Smooth muscle cell (in vitro differentiated cells): ENCODE measurements around the gene DDT. TPM values are rescaled to one million over a fixed set of nuclear protein-coding genes. Genes with fewer than 3 reads are reported as not detected.

Experiments used
- DNase-seq: peaks from one replicate; lab custom pipeline; 2025; ENCODE audit not compliant: unreplicated experiment; lab: John Stamatoyannopoulos, UW
- H2AFZ ChIP-seq: fragments of 200-600 bp; sonication (generic); 2 replicates; pipeline ENCODE4 v1.6.0; 2016; ENCODE audit warnings: antibody characterized with exemption, low read depth, mild to moderate bottlenecking
- H3F3A ChIP-seq: fragments of 200-600 bp; sonication (generic); 2 replicates; pipeline ENCODE4 v1.6.0; 2017; ENCODE audit warnings: antibody characterized with exemption, low read depth
- H3K27ac ChIP-seq: fragments of 200-600 bp; sonication (generic); 2 replicates; pipeline ENCODE4 v1.5.1; 2016; ENCODE audit warnings: low read depth, mild to moderate bottlenecking
- H3K27me3 ChIP-seq: fragments of 200-600 bp; sonication (generic); 2 replicates; pipeline ENCODE4 v1.6.1; 2016; ENCODE audit warnings: low read depth, mild to moderate bottlenecking
- H3K36me3 ChIP-seq: fragments of 200-600 bp; sonication (generic); 2 replicates; pipeline ENCODE4 v1.5.1; 2016; ENCODE audit warnings: low read depth
- H3K4me1 ChIP-seq: fragments of 200-600 bp; sonication (generic); 2 replicates; pipeline ENCODE4 v1.5.1; 2016; ENCODE audit warnings: low read depth
- H3K4me2 ChIP-seq: fragments of 200-600 bp; sonication (generic); 2 replicates; pipeline ENCODE4 v1.6.0; 2016; ENCODE audit warnings: mild to moderate bottlenecking
- H3K4me3 ChIP-seq: fragments of 200-600 bp; sonication (generic); 2 replicates; pipeline ENCODE4 v1.5.1; 2016; ENCODE audit warnings: mild to moderate bottlenecking
- H3K79me2 ChIP-seq: fragments of 200-600 bp; sonication (generic); 2 replicates; pipeline ENCODE4 v1.6.0; 2016; ENCODE audit warnings: low read depth, mild to moderate bottlenecking
- H3K9ac ChIP-seq: fragments of 200-600 bp; sonication (generic); 2 replicates; pipeline ENCODE4 v1.6.0; 2016; ENCODE audit warnings: low read depth
- H3K9me3 ChIP-seq: fragments of 200-600 bp; sonication (generic); replicated peaks from 2 replicates; pipeline ENCODE4 v1.5.1; 2016; ENCODE audit warnings: low read depth
- H4K20me1 ChIP-seq: fragments of 200-600 bp; sonication (generic); 2 replicates; pipeline ENCODE4 v1.6.0; 2016; ENCODE audit warnings: low read depth
- WGBS: methylation state at CpG from one replicate; pipeline ENCODE4 v1.1.7; 2016; ENCODE audit warnings: low lambda C conversion rate; 5-methylcytosine and 5-hydroxymethylcytosine counted together
- polyA plus RNA-seq: library from polyadenylated mRNA; unstranded; fragments of >200 nt; fragmentation: Nextera tagmentation; extraction: Ambion mirVana; gene quantifications from 2 replicates; pipeline ENCODE4 v1.2.1, GENCODE V29; 2016
- total RNA-seq: library from RNA; depleted of rRNA; stranded (reverse); fragments of >200 nt; gene quantifications from 2 replicates; pipeline ENCODE4 v1.2.3, GENCODE V29; 2014
- TF ChIP-seq, protein P1 (sequence below): fragments of 200-600 bp; sonication (generic); IDR thresholded peaks from 2 replicates; pipeline ENCODE4 v1.5.1; 2017; ENCODE audit warnings: borderline replicate concordance, mild to moderate bottlenecking, antibody characterized with exemption; ENCODE audit not compliant: insufficient read depth, poor library complexity, severe bottlenecking

The DDT gene
- total and polyA plus RNA-seq, 2 experiments from 2014 or later, result 57.8 to 119 TPM

DNA sequence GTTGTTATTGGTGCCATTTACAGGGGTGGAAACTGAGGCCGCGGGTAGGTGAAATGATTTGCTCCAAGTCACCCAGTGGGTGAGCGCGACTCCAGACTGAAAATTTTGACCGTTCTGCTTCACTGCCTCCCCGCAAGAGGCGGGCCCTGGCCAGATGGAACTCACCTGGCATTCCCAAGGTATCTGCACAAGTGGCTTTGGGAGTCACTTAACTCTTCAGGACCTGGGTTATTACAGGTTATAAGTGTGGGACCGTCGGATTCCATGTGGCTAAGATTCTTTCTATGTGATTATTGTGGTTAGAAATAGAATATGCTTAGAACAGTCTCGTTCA lies 37.5 kb upstream of the DDT start:
- WGBS, result 5% methylated on average over 10 of the region's 10 CpGs
- Histone ChIP-seq H3K27ac (peak overlapping the region; percentile 70), H3K4me3 (peak overlapping the region; percentile 90), H3K79me2 (peaks cover 50% of the 10 kb centered on the region), H3K27me3 (no peaks in the 10 kb centered on the region), H3K36me3 (no peaks in the 10 kb centered on the region), H2AFZ (peak overlapping the region; percentile 99), H3F3A (peaks cover 8% of the 10 kb centered on the region), H3K4me1 (peaks cover 12% of the 10 kb centered on the region), H3K9me3 (no peaks in the 10 kb centered on the region), H3K9ac (peak overlapping the region; percentile 82), H3K4me2 (peak overlapping the region; percentile 93), H4K20me1 (peaks cover 28% of the 10 kb centered on the region)
- TF ChIP-seq, protein P1, sequence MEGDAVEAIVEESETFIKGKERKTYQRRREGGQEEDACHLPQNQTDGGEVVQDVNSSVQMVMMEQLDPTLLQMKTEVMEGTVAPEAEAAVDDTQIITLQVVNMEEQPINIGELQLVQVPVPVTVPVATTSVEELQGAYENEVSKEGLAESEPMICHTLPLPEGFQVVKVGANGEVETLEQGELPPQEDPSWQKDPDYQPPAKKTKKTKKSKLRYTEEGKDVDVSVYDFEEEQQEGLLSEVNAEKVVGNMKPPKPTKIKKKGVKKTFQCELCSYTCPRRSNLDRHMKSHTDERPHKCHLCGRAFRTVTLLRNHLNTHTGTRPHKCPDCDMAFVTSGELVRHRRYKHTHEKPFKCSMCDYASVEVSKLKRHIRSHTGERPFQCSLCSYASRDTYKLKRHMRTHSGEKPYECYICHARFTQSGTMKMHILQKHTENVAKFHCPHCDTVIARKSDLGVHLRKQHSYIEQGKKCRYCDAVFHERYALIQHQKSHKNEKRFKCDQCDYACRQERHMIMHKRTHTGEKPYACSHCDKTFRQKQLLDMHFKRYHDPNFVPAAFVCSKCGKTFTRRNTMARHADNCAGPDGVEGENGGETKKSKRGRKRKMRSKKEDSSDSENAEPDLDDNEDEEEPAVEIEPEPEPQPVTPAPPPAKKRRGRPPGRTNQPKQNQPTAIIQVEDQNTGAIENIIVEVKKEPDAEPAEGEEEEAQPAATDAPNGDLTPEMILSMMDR, result no peak
- no peak for DNase-seq

DNA sequence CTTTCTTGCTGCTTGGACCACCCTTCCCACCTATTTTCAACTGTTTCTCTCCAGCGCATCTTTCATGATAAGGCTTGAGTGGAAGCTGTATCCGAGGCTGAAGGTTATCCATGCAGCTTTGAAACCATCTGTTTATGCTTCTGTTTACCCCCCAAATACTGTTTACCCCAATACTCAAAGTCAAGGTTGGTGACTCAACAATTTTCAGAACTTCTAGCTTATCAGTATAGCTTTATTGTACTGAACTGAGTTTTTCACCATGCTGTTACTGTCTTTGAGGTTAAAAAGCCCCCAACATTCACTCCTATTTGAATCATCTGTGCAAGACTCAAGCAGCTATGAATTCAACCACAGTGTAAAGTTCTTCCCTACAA lies 35.8 kb upstream of the DDT start:
- peaks cover 12% of the 10 kb centered on the region for H3K4me1 ChIP-seq
- H3K4me3 ChIP-seq, result no peak overlapping the region
- no peaks in the 10 kb centered on the region for H3K27me3 ChIP-seq
- no peaks in the 10 kb centered on the region for H3K9me3 ChIP-seq
- 96% methylated on average over 2 of the region's 2 CpGs for WGBS
- peaks cover 36% of the 10 kb centered on the region for H3K79me2 ChIP-seq
- no peak overlapping the region for H3K4me2 ChIP-seq
- H2AFZ ChIP-seq, result no peak overlapping the region
- H3K36me3 ChIP-seq, result no peaks in the 10 kb centered on the region
- no peak for DNase-seq
- TF ChIP-seq, protein P1, result no peak
- H3K27ac ChIP-seq, result no peak overlapping the region
- H3F3A ChIP-seq, result peaks cover 8% of the 10 kb centered on the region
- H3K9ac ChIP-seq, result no peak overlapping the region
- peaks cover 15% of the 10 kb centered on the region for H4K20me1 ChIP-seq

DNA sequence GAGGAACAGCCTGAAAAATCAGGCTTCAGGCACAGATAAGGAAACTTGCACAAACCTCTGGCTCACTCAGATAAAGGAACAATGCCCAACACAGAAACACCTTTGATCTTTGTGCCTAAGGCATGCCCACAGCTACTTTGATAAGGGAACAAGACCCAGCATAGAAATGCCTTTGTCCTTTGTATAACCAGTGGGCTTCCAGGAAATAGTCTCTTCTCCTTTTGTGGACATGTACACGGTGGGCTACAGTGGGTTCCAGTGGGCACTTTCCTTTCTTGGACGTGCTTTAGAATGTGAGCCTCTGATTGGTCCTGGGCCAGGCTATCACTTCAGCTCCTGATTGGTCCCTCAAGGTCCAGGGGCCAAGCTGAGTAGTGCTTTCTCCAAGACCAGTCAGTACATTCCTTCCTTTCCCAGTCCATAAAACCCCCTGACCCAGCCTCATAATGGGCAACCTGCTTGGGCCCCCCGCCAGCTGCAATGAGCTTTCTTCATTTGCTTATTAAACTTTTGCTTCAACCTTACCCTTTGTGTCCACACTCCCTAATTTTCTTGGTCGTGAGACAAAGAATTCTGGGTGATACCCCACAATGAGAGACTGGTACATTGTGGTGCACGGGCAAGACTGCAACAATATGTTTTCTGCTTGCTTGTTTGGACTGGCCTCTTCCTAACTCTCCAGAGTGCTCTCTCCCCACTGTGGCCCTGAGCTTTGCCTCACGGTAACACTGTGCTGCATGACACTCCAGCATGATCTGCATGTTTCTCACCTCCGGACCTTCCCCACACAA lies 35.2 kb upstream of the DDT start:
- DNase-seq, result no peak
- Histone ChIP-seq H3K9me3 (no peaks in the 10 kb centered on the region), H2AFZ (no peak overlapping the region), H4K20me1 (peaks cover 15% of the 10 kb centered on the region), H3F3A (peaks cover 8% of the 10 kb centered on the region), H3K27me3 (no peaks in the 10 kb centered on the region), H3K27ac (no peak overlapping the region), H3K36me3 (no peaks in the 10 kb centered on the region), H3K9ac (no peak overlapping the region), H3K4me2 (no peak overlapping the region), H3K4me3 (no peak overlapping the region), H3K4me1 (peaks cover 12% of the 10 kb centered on the region), H3K79me2 (peaks cover 31% of the 10 kb centered on the region)
- TF ChIP-seq, protein P1, result no peak
- 88% methylated on average over 7 of the region's 7 CpGs for WGBS
